Right lobe of liver (tissue), 4 donors: ENCODE measurements around the gene IL34.

Source experiments
- CTCF ChIP-seq, 4 donors: fragments of 200-600 bp in 3 of 4; fragments of 450-650 bp in 1 of 4; IDR thresholded peaks; one replicate each; pipeline versions ENCODE4 v1.5.1 to v1.8.0; 2016 to 2022; ENCODE audit warnings: antibody characterized with exemption in 4 of 4, mild to moderate bottlenecking in 2 of 4
- POLR2A ChIP-seq: fragments of 450-650 bp; IDR thresholded peaks from one replicate; pipeline ENCODE4 v1.6.1; 2017; ENCODE audit warnings: antibody characterized with exemption, mild to moderate bottlenecking
- donor health status: DM: no; HTN: no; CAD: no.
- donor health status: DM: no; HTN: no; CAD: no.
- donor health status: DM: no; HTN: yes; CAD: no.

- no peak for TF ChIP-seq CTCF (IDR thresholded peaks at IDR 0.05)
- TF ChIP-seq POLR2A = no peak
These were observed 33.4 kb upstream of the IL34 start for GRCh38 chr16:70612931-70613330.
